Tibial nerve (tissue), 4 donors: Measurements from ENCODE around the gene SLC39A11. TPM values are rescaled to one million over a fixed set of nuclear protein-coding genes. Genes with fewer than 3 reads are reported as not detected.

Experiments used
- DNase-seq, 2 donors: peaks; one replicate each; pipeline ENCODE4 v3.0.0-alpha.2; 2019; ENCODE audit warnings: low spot score in 2 of 2
- H3K27ac ChIP-seq, 4 donors: fragments of 200-600 bp; sonication (generic) in 3 of 4; one replicate each; pipeline ENCODE4 v1.5.1; 2017 to 2019; ENCODE audit warnings: mild to moderate bottlenecking in 1 of 4
- H3K27me3 ChIP-seq, 2 donors: fragments of 200-600 bp; sonication (generic) in 1 of 2; one replicate each; pipeline versions ENCODE4 v1.5.1 to v1.6.0; 2017 to 2019
- H3K36me3 ChIP-seq, 3 donors: fragments of 200-600 bp; sonication (generic); one replicate each; pipeline ENCODE4 v1.5.1; 2018 to 2019
- H3K4me1 ChIP-seq, 4 donors: fragments of 200-600 bp; sonication (generic) in 3 of 4; one replicate each; pipeline ENCODE4 v1.5.1; 2017 to 2019
- H3K4me3 ChIP-seq, 4 donors: fragments of 200-600 bp; sonication (generic) in 3 of 4; one replicate each; pipeline ENCODE4 v1.5.1; 2017 to 2019; ENCODE audit warnings: mild to moderate bottlenecking in 1 of 4, moderate library complexity in 1 of 4
- H3K9me3 ChIP-seq, 4 donors: fragments of 200-600 bp; sonication (generic) in 3 of 4; one replicate each; pipeline ENCODE4 v1.5.1; 2017 to 2019
- EP300 ChIP-seq, 2 donors: sonication (generic); formaldehyde crosslinking; IDR thresholded peaks; one replicate each; pipeline ENCODE4 v1.6.1; 2017; ENCODE audit warnings: antibody characterized with exemption in 2 of 2, mild to moderate bottlenecking in 1 of 2
- POLR2A ChIP-seq, 2 donors: fragments of 450-650 bp; IDR thresholded peaks; one replicate each; pipeline ENCODE4 v1.6.1; 2017; ENCODE audit warnings: antibody characterized with exemption in 2 of 2, mild to moderate bottlenecking in 2 of 2, moderate library complexity in 2 of 2
- WGBS, 2 donors: methylation state at CpG; one replicate each; pipeline ENCODE4 v1.1.5; 2018; 5-methylcytosine and 5-hydroxymethylcytosine counted together
- total RNA-seq, 4 donors: library from RNA; depleted of rRNA; stranded (reverse); fragments of >200 nt; gene quantifications; one replicate each; pipeline ENCODE4 v1.1.0, GENCODE V29; 2016
- TF ChIP-seq, protein P1 (sequence below), 5 experiments: fragments of 200-600 bp in 3 of 5; fragments of 450-650 bp in 2 of 5; sonication (generic) in 3 of 5; IDR thresholded peaks; one replicate each; pipeline ENCODE4 v1.5.1; 2016 to 2019; ENCODE audit warnings: antibody characterized with exemption in 5 of 5, mild to moderate bottlenecking in 3 of 5, moderate library complexity in 2 of 5

Gene SLC39A11
- total RNA-seq, 4 donors from 2014 or later, result 19.9 to 48.4 (median 37.5) TPM

DNA sequence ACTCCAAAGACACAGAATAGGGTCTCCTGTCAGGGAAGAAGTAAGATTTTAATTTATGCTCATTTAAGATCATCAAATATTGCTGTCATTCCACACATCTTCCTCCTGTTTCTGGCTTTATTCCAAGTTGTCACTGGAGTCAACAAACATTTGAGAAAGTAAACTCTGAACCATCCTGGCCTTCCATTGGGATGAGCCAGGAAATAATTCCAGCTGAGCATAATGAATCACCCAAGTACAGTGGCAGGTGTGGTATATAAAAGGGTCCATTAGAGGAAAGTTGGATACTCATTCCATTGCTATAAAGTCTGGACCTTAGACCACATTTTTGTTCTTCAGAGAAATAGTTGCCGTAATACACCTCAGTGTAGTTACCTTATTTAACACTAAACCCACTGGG is 246.1 kb downstream of the SLC39A11 start:
- no peak overlapping the region for H3K27ac ChIP-seq
- no peaks in the 10 kb centered on the region for H3K4me1 ChIP-seq
- H3K27me3 ChIP-seq, result no peaks in the 10 kb centered on the region
- no peaks in the 10 kb centered on the region for H3K9me3 ChIP-seq
- DNase-seq, result no peak
- no peak overlapping the region for H3K4me3 ChIP-seq
- peaks cover 0 to 35% (median 0%) of the 10 kb centered on the region in 3 donors for H3K36me3 ChIP-seq
- TF ChIP-seq, protein P1, sequence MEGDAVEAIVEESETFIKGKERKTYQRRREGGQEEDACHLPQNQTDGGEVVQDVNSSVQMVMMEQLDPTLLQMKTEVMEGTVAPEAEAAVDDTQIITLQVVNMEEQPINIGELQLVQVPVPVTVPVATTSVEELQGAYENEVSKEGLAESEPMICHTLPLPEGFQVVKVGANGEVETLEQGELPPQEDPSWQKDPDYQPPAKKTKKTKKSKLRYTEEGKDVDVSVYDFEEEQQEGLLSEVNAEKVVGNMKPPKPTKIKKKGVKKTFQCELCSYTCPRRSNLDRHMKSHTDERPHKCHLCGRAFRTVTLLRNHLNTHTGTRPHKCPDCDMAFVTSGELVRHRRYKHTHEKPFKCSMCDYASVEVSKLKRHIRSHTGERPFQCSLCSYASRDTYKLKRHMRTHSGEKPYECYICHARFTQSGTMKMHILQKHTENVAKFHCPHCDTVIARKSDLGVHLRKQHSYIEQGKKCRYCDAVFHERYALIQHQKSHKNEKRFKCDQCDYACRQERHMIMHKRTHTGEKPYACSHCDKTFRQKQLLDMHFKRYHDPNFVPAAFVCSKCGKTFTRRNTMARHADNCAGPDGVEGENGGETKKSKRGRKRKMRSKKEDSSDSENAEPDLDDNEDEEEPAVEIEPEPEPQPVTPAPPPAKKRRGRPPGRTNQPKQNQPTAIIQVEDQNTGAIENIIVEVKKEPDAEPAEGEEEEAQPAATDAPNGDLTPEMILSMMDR (IDR thresholded peaks at IDR 0.05), result no peak
- TF ChIP-seq POLR2A (IDR thresholded peaks at IDR 0.05) (no peak), EP300 (IDR thresholded peaks at IDR 0.05) (no peak)
- 96 to 100% methylated on average over 1 of the region's 1 CpG for WGBS, 2 donors

DNA sequence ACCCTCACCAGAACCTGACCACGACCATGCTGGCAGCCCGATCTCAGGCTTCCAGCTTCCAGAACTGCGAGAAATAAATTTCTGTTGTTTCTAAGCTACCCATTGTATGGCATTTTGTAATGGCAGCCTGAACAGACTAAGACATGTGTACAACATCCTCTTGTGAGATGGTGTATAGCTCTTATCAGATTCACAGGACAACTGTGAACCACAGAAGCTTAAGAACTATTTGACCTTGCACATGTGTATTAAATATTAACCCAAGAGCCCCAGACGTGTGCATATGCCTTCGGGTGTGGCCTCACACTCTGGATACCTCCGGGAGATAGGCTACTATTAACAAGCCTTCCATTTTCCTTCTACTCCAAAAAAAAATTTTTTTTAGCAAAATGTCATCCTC is 248.9 kb downstream of the SLC39A11 start:
- Histone ChIP-seq H3K36me3 (peaks cover 0 to 50% (median 0%) of the 10 kb centered on the region in 3 donors), H3K4me1 (no peaks in the 10 kb centered on the region), H3K4me3 (no peak overlapping the region), H3K27me3 (no peaks in the 10 kb centered on the region), H3K9me3 (peaks cover 0 to 14% (median 0%) of the 10 kb centered on the region in 4 donors), H3K27ac (no peak overlapping the region)
- WGBS, 2 donors, result 72 to 88% methylated on average over 6 of the region's 6 CpGs
- DNase-seq, result no peak
- TF ChIP-seq POLR2A (IDR thresholded peaks at IDR 0.05) (no peak), EP300 (IDR thresholded peaks at IDR 0.05) (no peak)
- TF ChIP-seq, protein P1 (IDR thresholded peaks at IDR 0.05), result no peak

DNA sequence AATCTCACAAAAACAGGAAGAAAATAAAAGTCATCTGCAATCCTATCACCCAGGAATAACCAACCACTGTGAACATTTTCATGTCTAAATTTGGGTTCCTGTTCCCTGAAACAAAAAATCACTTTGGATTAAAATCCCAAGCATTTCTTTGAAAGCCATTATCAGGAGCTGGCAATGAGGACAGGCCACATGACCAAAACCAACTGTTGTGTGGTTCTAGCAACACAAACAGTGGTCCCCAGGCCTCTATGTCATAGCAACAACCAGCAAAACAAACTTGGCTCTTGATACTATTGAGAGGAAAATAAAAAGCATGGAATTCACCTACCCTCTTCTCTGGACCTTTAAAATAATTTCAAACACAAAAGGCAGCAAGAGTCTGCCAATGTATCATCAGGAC is 252.5 kb downstream of the SLC39A11 start:
- H3K4me3 ChIP-seq, result no peak overlapping the region
- peaks cover 0 to 14% (median 0%) of the 10 kb centered on the region in 4 donors for H3K9me3 ChIP-seq
- TF ChIP-seq EP300 (IDR thresholded peaks at IDR 0.05) (no peak), POLR2A (IDR thresholded peaks at IDR 0.05) (no peak)
- TF ChIP-seq, protein P1 (IDR thresholded peaks at IDR 0.05), result no peak
- H3K27ac ChIP-seq, result no peak overlapping the region
- H3K27me3 ChIP-seq, result no peaks in the 10 kb centered on the region
- H3K4me1 ChIP-seq, result no peaks in the 10 kb centered on the region
- H3K36me3 ChIP-seq, result peaks cover 0 to 67% (median 0%) of the 10 kb centered on the region in 3 donors
- no peak for DNase-seq

DNA sequence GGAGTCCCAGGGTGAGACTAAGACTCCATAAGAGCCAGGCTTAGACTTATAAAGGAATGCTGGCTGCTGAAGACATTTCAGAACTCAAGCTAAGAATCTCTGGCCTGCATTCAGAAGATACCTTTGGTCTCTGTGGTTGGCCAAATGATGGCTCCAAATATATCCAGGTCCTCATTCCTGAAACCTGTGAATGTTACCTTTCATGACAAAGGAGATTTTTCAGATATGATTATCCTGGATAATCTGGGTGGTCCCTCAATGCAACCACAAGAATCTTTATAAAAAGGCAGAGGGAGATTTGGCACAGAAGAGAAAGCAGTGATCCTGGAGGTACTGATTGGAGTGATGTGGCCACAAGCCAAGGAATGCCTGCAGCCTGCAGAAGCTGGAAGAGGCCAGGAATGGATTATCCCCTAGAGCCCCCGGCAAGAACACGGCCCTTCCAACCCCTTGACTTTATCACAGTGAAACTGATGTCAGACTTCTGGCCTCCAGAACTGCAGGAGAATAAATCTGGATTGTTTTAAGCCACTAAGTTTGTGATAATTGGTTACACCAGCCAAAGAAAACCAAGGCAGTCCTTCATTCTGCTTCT is 253.3 kb downstream of the SLC39A11 start:
- 44 to 58% methylated on average over 2 of the region's 2 CpGs for WGBS, 2 donors
- no peak overlapping the region for H3K4me3 ChIP-seq
- TF ChIP-seq EP300 (IDR thresholded peaks at IDR 0.05), result no peak
- TF ChIP-seq, protein P1 (IDR thresholded peaks at IDR 0.05), result no peak
- TF ChIP-seq POLR2A (IDR thresholded peaks at IDR 0.05), result no peak
- no peak overlapping the region for H3K27ac ChIP-seq
- no peak for DNase-seq
- no peaks in the 10 kb centered on the region for H3K27me3 ChIP-seq
- H3K4me1 ChIP-seq, result no peaks in the 10 kb centered on the region
- peaks cover 0 to 61% (median 0%) of the 10 kb centered on the region in 3 donors for H3K36me3 ChIP-seq
- peaks cover 0 to 14% (median 0%) of the 10 kb centered on the region in 4 donors for H3K9me3 ChIP-seq

DNA sequence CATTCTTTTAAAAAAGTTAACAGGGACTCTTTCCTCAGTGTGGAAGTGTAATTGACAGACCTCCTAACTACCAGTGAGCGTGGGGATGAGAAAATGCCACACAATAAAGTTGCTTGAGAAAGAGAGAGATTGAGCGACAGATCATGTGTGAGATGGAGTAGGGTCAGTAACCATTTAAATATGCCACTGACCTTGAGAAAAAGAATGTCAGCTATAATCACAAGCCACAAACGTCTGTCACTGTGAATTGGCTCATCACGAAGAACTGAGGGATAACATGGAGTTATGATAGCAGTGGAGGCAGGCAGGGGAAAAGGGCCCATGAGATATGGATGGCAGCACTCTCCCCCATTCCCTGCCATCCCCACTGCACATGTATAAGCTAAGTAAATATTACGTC is 253.9 kb downstream of the SLC39A11 start:
- H3K4me1 ChIP-seq, result no peaks in the 10 kb centered on the region
- H3K9me3 ChIP-seq, result peaks cover 0 to 14% (median 0%) of the 10 kb centered on the region in 4 donors
- H3K4me3 ChIP-seq, result no peak overlapping the region
- 70 to 83% methylated on average over 5 of the region's 5 CpGs for WGBS, 2 donors
- no peak overlapping the region for H3K27ac ChIP-seq
- H3K36me3 ChIP-seq, result peaks cover 0 to 57% (median 0%) of the 10 kb centered on the region in 3 donors
- TF ChIP-seq EP300 (IDR thresholded peaks at IDR 0.05), result no peak
- TF ChIP-seq, protein P1 (IDR thresholded peaks at IDR 0.05), result no peak
- TF ChIP-seq POLR2A (IDR thresholded peaks at IDR 0.05), result no peak
- no peak for DNase-seq
- H3K27me3 ChIP-seq, result no peaks in the 10 kb centered on the region
